H54 (cell line): Measurements from ENCODE around the gene TCAF2.
A peak's percentile ranks its signal among the peaks of the same experiment; 100 is the strongest.
"Not testable (repeated sequence)": the region's sequence is repeated elsewhere in the genome, so short reads cannot be mapped to it uniquely, and the experiment has no call there.

Experiments
- DNase-seq: peaks from one replicate; pipeline ENCODE4 v3.0.0; 2011; ENCODE audit warnings: low spot score, mixed read lengths; ENCODE audit not compliant: insufficient read length
- FAIRE-seq: peaks from 3 replicates; lab custom pipeline; 2011; peaks lifted over from hg19 to GRCh38; lab: Jason Lieb, UNC

The TCAF2 gene

DNA sequence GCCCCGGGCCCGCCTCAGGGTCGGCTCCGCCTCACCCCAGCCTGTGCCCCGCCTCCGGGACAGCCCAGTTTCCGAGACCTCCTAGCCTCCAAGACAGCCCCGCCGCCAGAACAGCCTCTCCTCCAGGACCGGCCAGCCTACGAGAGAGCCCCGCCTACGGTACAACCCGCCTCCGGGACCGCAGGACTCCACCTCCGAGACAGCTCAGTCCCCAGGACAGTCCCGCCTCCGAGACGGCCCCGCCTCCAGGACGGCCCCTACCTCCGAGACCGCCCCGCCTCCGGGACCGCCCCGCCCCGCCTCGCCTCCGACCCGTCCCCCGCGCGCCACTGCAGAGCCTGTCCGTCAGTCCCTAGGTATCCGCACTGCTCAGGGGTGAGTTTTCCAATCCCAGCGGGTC is at the start of gene TCAF2:
TCAF2 (plus strand) TSS at position 329 of the 400 bp plus-strand sequence.
- peak; percentile 88 for FAIRE-seq
- DNase-seq, result not testable (repeated sequence)

DNA sequence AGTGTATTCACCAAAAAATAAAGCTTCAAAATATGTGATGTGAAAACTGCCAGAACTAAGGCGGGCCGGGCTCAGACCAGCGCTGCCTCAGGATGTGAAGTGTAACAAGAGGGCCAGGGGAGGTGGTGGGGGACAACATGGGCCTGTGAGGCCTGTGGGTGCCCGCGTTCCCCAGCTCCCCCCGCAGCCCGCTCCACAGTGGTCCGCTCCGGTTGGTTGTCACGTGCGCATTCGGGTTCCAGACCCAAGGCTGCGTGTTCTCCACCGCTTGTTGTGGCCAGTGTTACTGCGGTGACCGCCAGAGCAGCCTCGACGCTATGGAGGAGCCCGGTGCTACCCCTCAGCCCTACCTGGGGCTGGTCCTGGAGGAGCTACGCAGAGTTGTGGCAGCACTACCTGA is 49.3 kb upstream of the TCAF2 start, which contains the start of gene CTAGE15:
CTAGE15 (plus strand) TSS at position 301 of the 400 bp plus-strand sequence; CDS start at position 318, 17 bp downstream.
- not testable (repeated sequence) for FAIRE-seq, DNase-seq

DNA sequence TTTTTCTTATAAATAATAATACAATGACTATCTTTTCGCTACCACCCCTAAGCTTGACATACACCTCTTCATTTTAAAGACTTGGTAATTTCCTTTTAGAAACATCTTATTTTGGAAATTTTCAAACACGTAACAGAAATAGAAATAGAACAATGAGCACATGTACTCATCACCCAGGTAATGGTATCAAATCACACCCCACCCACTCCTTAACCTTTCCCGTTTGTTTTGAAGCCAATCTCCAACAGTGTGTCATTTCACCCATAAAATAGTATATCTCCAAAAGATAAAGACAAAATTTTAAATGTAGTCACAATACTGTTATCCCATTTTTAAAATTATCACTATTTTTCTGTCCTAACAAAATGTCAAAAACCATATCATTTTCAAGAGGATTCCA is 32.6 kb upstream of the TCAF2 start:
- FAIRE-seq, DNase-seq: not testable (repeated sequence)

DNA sequence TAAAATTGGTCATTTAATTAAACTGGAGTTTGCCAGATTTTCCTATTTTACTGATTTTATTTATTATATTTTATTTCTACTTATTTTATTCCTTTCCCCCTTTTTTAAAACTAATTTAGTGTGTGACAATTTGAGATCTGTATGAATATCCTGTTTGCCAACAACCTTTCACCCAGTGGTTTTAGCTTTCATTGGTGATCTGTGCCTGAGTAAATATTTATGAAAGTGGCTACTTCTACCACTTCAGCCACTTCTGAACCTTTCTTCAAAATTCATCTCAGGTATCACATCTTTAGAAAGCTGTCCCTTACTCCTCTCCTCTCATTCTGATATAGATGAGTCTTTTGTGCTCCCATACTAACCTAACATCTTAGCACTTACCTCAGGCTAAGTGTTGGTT is 30.9 kb upstream of the TCAF2 start:
- DNase-seq, result not testable (repeated sequence)
- FAIRE-seq, result peak; percentile 72

DNA sequence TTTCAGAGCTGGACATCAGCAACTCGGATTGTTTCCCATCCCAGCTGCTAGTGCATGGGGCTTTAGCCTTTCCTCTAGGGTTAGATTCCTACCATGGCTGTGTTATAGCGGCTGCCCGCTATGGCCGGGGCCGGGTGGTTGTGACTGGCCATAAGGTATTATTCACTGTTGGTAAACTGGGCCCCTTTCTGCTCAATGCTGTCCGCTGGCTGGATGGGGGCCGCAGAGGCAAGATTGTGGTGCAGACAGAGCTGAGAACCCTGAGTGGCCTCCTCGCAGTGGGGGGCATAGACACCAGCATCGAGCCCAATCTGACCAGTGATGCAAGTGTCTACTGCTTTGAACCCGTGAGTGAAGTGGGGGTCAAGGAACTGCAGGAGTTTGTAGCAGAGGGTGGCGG is 22.7 kb upstream of the TCAF2 start:
- DNase-seq, FAIRE-seq: not testable (repeated sequence)

DNA sequence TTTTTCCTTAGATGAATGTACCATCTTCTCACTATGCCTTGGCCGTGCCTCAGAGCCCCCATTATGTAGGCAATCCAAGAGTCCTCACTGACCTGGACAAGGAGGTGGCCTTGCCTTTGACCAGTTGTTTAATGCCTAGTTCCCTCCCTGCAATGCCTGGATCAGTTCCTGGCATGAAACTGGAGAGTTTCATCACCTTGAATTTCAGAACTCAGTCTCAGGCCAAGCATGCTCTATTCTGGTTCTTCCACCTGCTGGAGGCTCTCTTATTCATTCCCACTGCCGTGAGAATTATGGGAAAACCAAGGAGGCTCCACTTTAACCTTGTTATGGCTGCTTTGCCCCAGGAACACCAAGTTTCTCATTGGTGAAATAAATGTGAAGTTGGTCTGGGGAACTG is 17.2 kb upstream of the TCAF2 start:
- DNase-seq, FAIRE-seq: not testable (repeated sequence)

DNA sequence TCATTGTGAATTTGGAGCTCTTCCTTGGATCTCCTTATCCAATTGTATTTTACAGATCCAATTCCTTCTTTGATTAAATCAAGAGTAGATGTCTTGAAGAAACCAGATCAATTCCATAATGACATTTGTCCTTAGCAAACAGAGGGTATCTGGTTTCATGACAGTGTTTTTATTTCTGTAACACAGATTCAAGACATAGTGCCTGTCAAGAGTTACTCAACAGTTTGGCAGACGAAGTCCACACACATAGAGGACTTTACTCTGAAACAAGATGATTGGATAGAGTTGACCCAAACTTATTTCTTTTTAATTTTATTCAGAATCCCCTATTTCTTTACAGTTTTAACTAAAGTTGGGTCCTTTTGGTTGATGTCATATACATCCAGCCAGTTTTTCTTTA is 14.7 kb upstream of the TCAF2 start:
- FAIRE-seq, DNase-seq: not testable (repeated sequence)

DNA sequence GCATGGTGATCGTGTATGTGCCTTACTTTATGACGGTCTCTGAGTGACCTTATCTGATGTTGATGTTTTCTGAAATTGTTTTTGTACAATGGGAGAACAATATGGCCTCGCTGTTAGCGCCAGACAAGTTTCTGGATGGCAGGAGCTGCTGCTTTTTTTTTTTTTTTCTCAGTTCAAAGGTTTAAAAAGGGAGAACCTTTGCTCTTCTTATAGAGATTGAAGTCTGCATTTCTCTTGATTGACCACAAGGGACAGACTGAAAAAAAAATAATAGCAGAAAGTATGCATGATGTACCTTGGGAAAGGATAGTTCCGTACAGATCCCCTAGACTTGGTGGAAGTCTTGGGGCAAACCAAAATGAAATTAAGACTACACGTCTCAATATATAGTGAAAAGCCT is 5.2 kb upstream of the TCAF2 start:
- not testable (repeated sequence) for DNase-seq, FAIRE-seq

DNA sequence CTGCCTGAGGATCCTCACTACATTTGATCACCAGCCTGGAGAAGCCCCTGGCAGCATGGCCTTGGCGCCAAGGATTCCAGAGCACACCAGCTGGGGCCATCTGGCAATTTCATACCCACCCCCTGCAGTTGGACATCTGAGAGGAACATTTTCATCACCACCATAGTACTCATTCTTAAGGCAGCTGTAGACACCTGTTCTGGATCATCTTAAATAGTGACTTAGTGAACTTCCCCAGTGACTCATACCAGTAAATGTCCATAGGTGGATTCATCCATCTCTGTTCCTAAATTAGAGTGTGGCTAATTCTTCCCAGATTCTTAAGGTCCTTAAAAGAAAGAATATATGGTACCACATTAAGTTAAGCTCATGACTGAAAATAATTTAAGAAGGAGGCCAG is 3.6 kb upstream of the TCAF2 start:
- not testable (repeated sequence) for DNase-seq, FAIRE-seq

DNA sequence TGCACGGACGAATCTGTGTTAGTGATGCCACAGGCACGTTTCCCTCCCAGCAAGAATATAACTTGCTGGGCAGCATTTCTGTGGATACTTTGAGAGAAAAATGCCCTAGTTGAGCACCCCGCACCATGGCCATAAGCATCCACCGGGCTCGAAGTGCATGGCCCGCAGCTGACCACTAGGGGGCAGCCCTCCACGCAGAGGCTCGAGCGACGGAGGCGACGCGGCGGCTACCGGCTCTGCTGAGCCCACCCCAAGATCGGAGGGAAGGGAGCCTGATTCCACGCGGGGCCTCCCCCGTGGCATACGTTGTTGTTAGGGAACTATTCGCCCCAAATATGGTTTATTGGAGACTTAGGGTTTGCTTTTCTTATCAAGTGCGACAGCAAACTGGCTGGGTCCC is 716 bp upstream of the TCAF2 start:
- FAIRE-seq, result peak; percentile 15
- DNase-seq, result not testable (repeated sequence)

DNA sequence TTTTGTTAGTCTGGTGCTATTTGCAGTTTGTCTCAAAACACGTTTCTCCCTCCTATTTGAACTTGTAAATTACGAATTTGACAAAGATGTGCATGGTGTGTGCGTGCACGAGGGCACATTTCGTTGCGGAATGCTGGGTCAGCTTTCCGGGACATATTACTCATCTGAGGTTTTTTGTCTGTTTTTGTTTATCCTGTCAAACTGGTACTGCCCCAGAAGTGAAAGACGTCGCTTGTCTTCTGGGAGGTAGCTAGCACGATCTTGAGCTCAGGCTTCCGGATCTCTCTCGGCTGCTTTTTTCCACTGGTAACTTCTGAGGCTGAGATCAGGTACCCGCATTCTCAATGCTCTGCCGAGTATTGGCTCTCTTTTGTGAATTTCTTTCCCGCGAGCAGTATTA is 401 bp downstream of the TCAF2 start:
- peak; percentile 48 for FAIRE-seq
- DNase-seq, result not testable (repeated sequence)

DNA sequence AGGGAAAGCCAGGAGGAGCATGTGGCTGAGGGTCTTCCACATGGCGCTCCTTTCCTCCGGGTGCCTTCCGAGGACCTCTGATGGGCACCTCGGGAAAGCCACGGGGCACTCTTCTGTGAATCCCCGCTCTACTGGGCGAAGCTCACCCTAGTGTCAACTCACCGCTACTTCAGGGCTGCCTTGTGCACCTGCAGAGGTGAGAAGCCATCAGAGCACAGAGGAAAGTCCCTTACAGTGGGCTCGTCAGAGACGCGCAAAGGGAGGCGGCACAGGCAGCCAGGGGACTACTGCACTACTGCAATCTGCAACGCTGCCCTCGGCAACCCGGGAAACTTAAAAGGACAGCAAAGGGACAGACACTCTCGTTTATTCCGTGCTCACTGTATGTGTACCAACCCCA is 1.4 kb downstream of the TCAF2 start:
- FAIRE-seq, DNase-seq: not testable (repeated sequence)

DNA sequence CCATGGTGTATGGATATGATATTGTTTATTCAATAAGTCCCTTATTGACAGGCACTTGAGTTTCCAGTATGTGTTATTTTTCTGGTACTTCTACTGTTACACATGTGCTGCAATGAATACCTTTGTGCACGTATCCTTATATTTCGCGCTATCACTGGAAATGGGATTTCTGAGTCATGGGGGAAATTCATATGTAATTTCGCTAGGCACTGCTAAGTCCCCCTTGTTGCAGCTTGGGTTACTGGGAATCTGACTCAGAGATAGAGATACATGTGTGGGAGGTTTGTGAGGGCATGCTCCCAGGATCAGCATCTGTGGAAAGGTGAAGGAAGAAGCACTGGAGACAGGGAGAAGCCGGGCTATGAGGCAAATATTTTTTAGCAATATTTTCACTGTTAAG is 9.9 kb downstream of the TCAF2 start:
- not testable (repeated sequence) for DNase-seq, FAIRE-seq

DNA sequence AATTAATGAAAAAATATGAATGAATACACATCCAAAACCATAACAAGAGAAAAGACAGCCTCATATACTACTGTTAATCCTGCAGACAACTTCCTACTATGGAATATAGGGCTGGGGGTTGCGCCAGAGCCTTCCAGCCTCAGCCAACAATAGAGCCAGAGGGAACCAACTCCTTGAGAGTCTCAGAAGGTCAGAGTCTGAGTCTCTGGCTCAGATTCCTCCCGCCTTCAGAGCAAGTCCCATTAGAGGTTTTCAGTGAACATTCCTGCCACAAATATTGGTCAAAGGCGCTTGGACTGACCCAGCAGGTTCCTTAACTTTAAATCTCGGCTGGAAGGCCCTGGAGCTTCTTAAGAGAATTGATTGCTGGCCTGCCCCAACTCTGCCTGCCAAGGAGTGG is 11.7 kb downstream of the TCAF2 start:
- DNase-seq, FAIRE-seq: not testable (repeated sequence)

DNA sequence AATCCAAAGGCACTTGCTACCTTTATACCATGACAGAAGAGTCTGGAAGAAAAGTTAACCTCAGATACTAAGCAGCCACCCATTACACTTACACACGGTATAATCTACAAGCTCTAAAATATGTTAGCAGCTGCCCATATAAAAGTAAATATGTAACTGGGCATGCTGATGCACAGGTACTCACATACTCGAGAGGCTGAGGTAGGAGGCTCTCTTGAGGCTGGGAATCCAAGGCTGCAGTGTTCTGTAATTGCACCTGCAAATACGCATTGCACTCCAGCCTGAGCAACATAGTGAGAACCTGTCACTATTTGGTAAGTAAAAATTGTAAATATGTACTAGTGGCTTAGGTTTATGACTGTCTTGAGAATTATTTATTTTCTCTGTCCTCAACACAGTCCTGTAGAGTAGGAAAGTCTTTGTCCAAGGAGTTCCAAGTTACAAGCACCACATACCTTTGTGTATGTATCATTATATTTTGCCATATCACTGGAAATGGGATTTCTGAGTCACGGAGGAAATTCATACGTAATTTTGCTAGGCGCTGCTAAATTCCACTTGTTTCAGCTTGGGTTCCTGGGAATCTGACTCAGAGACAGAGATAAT is 12.3 kb downstream of the TCAF2 start:
- FAIRE-seq, DNase-seq: not testable (repeated sequence)

DNA sequence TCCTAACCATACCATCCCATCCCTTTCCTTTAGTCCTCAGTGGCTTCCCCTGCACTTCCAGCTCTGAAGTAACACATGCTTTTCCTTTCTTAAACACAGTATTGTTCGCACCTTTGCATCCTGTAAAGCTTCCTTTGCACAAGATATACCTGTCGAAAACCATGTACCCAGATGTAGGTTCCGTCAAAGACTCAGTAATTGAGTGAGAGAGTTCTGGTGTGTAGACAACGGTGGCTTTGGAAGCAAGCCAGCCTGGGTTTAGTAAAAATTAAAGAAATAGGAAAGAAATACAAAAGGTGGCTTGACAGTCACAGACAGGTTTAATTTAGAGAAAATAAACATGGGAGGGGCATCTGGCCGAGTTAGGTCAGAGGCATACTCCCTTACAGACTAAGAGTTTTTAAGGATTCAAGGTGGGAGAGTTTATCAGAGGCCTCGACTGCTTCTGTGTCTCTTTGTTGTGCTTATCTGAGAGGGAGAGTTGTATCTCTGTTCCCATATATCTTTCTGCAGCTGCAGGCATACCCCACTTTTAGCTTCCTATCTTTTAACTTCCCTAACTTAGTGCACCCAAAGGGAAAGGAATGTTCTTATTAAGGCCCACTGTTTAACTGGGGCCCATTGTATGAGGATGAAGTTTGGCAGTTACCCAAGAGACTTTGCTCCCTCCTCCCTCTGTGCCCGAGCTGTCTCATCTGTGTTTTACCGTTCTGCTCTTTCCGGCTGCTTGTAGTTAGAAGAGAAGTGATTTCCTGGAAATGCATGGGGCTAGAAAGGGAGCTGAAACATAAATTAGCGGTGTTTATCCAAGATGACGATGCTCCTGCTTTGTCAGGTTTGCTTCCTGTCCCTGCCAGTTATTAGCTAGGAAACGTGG is 14.8 kb downstream of the TCAF2 start:
- FAIRE-seq, DNase-seq: not testable (repeated sequence)

DNA sequence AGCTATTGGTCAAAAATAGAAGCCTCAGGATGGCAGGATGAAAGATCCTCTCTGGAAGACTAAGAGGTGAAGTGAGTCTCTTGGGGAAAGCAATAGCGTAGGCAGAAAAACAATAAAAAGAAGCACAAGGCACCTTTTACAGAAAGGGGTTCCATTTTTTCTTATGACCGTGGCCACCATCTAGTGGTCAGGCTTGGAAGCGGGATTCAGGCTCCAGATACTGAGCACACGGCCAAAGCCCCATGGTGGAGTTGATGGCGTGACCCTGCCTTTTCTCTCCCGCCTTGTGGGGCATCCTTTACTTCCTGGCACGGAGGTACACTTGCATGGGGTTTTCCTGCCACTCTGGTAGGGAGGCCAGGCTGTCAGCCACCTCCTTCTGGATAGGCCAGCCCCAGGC is 18.6 kb downstream of the TCAF2 start:
- not testable (repeated sequence) for DNase-seq, FAIRE-seq

DNA sequence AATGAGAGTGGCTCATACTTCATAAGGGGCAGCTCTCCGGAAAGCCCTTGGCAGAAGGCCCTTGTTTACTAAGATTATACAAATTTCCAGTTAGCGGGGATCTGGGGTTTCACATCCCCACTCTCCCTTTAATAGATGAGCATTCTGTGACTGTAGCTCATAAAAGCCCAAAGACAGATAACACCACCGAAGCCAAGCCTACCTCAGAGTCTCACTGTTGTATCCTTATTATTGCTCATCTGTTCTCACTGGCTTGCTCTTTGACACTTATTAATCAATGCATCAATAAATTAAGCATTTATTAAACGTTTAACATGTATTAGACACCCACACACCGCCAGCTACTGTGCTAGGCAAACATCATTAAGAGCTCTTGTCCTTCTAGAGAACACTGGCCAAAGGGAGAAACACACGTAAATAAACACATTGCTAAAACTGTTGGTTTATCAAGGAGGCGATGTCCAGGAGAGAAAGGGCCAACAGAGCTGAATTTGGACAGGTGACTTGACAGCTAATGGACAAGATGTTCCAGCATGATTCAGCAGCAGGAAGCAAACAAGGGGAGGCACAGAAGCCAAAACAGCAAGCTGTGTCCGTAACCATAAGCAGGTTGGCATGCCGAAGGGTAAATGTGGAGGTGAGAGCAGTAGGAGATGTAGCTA is 19.9 kb downstream of the TCAF2 start:
- not testable (repeated sequence) for FAIRE-seq, DNase-seq

DNA sequence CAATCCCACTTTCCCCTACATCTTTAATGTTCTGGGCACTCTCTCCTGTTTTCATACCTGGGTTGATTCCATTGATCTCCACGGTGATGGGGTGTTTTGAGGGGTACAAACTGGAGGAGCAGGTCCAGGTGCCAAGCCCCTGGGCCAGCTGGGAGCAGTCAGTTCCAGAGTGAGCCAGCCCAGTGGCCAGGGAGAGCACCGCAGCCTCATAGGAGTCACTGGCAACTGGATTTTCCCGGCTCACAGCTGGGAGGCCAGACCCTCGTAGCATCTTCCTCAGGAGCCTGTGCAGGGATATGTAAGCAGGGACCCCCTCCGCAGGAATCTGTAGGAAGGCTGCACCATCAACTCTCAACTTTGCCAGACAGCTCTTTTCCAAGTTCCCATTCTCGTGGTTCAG is 25.8 kb downstream of the TCAF2 start:
- not testable (repeated sequence) for FAIRE-seq, DNase-seq

DNA sequence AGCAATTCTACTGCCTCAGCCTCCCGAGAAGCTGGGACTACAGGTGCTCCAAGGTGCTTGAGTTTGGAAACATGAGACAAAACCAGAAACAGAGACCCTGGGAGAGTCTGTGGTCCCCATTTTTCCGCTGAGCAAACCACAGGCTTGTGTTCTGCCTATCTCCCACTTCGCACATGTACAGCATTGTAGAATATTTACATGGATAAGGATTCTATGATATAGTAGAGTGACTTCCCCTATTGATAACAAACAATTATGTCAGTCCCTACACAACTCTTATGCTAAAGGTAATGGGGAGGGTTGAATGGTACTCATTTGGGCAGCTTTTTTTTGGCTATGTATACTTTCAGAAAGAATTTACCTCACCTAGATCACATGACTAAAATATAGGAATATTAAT is 29.1 kb downstream of the TCAF2 start:
- DNase-seq, FAIRE-seq: not testable (repeated sequence)
